ENCODE measurements around the gene RRP12.

The RRP12 gene, protein sequence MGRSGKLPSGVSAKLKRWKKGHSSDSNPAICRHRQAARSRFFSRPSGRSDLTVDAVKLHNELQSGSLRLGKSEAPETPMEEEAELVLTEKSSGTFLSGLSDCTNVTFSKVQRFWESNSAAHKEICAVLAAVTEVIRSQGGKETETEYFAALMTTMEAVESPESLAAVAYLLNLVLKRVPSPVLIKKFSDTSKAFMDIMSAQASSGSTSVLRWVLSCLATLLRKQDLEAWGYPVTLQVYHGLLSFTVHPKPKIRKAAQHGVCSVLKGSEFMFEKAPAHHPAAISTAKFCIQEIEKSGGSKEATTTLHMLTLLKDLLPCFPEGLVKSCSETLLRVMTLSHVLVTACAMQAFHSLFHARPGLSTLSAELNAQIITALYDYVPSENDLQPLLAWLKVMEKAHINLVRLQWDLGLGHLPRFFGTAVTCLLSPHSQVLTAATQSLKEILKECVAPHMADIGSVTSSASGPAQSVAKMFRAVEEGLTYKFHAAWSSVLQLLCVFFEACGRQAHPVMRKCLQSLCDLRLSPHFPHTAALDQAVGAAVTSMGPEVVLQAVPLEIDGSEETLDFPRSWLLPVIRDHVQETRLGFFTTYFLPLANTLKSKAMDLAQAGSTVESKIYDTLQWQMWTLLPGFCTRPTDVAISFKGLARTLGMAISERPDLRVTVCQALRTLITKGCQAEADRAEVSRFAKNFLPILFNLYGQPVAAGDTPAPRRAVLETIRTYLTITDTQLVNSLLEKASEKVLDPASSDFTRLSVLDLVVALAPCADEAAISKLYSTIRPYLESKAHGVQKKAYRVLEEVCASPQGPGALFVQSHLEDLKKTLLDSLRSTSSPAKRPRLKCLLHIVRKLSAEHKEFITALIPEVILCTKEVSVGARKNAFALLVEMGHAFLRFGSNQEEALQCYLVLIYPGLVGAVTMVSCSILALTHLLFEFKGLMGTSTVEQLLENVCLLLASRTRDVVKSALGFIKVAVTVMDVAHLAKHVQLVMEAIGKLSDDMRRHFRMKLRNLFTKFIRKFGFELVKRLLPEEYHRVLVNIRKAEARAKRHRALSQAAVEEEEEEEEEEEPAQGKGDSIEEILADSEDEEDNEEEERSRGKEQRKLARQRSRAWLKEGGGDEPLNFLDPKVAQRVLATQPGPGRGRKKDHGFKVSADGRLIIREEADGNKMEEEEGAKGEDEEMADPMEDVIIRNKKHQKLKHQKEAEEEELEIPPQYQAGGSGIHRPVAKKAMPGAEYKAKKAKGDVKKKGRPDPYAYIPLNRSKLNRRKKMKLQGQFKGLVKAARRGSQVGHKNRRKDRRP (N-terminal part only)

DNA sequence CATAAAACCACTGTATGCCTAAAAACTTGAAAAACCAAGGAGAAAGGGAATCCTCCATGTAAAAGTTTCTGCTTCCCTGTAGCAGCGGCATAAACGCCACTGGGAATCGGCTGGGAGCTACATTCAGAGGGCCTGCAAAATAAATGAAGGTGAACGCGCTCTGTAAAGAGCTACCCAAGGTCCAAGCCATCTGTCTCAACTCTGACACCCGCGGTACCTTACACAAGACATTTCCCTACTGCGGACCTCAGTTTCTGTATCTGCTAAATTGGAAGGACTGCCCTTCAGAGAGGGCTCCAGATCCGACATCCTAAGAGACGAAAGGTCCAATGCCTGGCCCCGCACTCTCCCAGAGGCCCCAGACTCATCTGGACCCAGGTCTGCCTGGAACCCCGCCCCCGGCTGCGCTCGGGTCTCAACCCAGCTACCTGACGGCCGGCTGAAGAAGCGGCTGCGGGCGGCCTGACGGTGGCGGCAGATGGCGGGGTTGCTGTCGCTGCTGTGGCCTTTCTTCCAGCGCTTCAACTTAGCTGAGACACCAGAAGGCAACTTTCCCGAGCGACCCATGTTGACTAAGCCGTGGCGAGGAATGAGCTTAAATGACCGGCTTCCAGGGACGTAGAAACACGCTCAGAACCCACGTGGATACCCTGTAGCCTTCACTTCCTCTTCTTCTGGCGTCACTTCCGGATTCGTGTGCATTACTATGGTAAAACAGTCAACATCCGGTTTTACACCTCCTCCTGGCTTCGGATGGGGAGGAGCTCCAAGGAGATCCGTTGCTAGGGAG lies at the start of gene RRP12:
RRP12 (minus strand) TSS at position 676 of the 790 bp plus-strand sequence; CDS start at position 567, 109 bp downstream.
- H3K4me1 Mint-ChIP-seq (ENCODE audit: low read depth): peaks cover 17% of the 10 kb centered on the region
- H3K27me3 Mint-ChIP-seq: no peaks in the 10 kb centered on the region
- DNase-seq: peak; percentile 80
- peak within 1 kb of the TSS; percentile 98 for H3K27ac Mint-ChIP-seq
- H3K36me3 Mint-ChIP-seq (ENCODE audit: low read depth): peaks cover 31% of the 10 kb centered on the region
- H3K4me3 Mint-ChIP-seq: peak within 1 kb of the TSS; percentile 98
- H3K9me3 Mint-ChIP-seq: no peaks in the 10 kb centered on the region

DNA sequence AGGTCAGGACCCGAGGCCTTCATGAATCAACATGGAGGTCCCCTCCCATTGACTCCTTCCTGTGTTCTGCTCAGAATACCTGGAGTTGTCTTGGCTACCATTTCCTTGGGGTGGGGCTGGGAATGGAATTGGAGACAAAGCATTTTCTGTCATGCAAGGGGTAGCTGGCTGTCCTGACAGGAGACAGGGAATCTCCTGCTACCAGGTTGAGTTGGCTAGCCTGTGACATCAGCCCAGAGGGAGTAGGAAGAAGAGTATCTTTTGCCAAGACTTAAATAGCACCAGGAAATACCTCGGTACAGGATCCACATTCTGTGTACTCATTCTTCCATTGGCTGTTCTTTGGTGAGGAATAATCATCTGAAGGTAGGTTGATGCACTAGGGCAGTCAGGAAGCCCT lies 49.7 kb upstream of the RRP12 start:
- no peaks in the 10 kb centered on the region for H3K27me3 Mint-ChIP-seq
- no peak for DNase-seq
- H3K4me1 Mint-ChIP-seq (ENCODE audit: low read depth): peaks cover 68% of the 10 kb centered on the region
- peaks cover 76% of the 10 kb centered on the region for H3K36me3 Mint-ChIP-seq (ENCODE audit: low read depth)
- H3K9me3 Mint-ChIP-seq: no peaks in the 10 kb centered on the region
- H3K4me3 Mint-ChIP-seq: no peak overlapping the region
- peak overlapping the region; percentile 74 for H3K27ac Mint-ChIP-seq

DNA sequence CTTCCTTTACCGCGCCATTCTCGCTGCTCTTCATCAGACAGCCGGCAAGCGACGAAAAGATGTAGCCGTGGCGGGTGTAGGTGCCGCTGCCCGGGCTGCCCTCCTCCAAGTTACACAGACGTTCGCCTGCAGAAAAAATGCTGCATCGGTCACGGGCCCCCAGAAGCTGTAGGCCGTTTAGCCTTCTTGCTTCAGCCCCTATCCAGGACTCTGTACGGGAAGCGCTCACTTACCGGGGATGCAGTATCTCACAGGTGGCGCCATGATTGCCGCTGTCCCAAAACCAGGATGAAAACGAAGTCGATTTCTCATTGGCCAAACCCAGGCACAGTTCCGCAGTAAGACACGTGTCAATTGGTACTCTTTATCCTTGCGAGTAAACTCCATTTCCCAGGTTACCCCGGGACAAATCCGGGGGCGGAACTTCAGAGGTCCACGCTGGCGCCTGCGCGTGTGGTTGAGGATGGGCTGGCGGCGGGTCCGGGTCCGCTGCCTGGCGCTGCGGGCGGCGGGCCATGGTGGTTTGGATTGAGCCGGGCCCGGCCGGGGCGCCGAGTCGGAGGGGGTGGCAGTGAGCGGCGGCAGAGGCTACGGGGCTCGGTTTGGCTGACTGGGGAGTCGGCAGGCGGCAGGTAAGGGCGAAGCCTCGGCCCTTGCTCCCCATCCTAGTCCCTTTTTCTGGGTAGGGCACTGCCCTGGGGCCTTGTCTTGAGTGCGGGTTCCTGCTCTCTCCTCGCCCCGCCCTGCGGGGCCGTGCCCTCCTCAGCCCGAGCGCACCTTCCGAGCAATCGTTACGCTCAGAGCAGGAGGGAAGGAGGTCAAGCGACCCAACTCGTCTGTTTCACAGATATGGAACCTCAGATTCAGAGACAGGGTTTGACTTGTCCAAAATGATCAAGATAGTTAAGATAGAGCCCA lies 44.8 kb upstream of the RRP12 start, which contains the start of the genes EXOSC1 and ZDHHC16:
EXOSC1 (minus strand) TSS at position 285 of the 918 bp plus-strand sequence; CDS start at position 264, 21 bp downstream.
ZDHHC16 (plus strand) TSS at position 454 of the 918 bp plus-strand sequence. CDS start 5,501 bp downstream, outside the sequence.
- H3K9me3 Mint-ChIP-seq: no peaks in the 10 kb centered on the region
- H3K4me3 Mint-ChIP-seq: peak within 1 kb of the TSS; percentile 99
- no peaks in the 10 kb centered on the region for H3K27me3 Mint-ChIP-seq
- peak within 1 kb of the TSS; percentile 89 for H3K27ac Mint-ChIP-seq
- H3K4me1 Mint-ChIP-seq (ENCODE audit: low read depth): peaks cover 59% of the 10 kb centered on the region
- peaks cover 68% of the 10 kb centered on the region for H3K36me3 Mint-ChIP-seq (ENCODE audit: low read depth)
- peak; percentile 91 for DNase-seq

DNA sequence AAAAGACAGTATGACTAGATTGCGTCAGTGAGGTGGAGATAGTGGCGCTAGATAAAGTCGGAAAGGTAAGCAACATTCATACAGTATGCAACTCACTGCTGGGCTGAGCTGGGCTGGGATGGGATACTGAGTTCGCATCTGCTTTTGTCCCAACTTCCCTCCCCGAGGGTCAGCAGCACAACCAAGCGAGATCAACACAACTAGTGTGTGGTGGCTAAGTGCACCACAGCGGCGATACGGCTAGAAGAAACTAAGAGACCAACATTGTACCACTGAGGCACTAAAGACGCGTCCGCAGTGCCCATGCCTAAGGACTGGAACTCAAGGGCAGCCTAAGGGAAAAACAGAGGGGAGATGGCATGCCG lies 44.2 kb upstream of the RRP12 start:
- Mint-ChIP-seq H3K27ac (peak overlapping the region; percentile 89), H3K36me3 (ENCODE audit: low read depth) (peaks cover 68% of the 10 kb centered on the region), H3K4me1 (ENCODE audit: low read depth) (peaks cover 53% of the 10 kb centered on the region)

DNA sequence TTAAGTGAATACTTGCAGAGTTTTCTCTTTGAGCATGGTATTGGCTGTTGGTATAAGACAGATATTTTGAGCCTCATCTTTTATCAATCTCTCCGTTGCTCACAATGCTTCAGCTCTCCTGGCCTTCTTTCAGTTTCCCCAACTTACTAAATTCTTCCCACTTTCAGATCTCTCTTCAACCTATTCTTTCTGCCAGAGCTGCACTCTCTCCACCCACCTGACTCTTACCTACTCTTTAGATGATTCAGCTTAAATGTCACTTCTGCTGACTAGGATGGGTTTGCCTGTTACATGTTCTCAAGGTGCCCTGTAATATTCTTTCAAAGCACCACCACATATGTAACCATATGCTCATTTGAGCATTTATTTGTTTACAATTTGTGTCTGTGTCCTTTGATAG lies 43.1 kb upstream of the RRP12 start:
- Mint-ChIP-seq H3K27ac (peak overlapping the region; percentile 89), H3K9me3 (no peaks in the 10 kb centered on the region), H3K4me1 (ENCODE audit: low read depth) (peaks cover 53% of the 10 kb centered on the region), H3K36me3 (ENCODE audit: low read depth) (peaks cover 75% of the 10 kb centered on the region), H3K27me3 (no peaks in the 10 kb centered on the region), H3K4me3 (peak overlapping the region; percentile 99)
- no peak for DNase-seq

More for the DNA sequence above, 44.2 kb upstream of the RRP12 start:
- H3K4me3 Mint-ChIP-seq: peak overlapping the region; percentile 99
- no peaks in the 10 kb centered on the region for H3K27me3 Mint-ChIP-seq
- H3K9me3 Mint-ChIP-seq: no peaks in the 10 kb centered on the region
- no peak for DNase-seq

DNA sequence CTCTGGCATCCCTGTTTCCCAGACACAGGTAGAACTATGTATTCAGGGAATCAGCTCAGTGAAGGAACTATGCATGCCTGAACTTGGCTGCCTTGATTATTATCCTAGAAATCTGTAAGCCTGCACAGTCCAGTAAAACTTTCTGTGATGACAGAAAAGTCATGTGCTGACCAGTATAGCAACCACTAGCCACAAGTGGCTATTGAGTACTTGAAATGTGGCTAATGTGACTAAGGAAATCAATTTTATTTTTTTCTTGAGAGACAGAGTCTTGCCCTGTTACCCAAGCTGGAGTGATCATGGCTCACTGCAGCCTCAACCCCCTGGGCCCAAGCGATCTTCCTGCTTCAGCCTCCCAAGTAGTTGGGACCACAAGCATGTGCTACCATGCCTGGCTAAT lies 41.1 kb upstream of the RRP12 start:
- H3K27me3 Mint-ChIP-seq: no peaks in the 10 kb centered on the region
- peaks cover 85% of the 10 kb centered on the region for H3K36me3 Mint-ChIP-seq (ENCODE audit: low read depth)
- H3K4me3 Mint-ChIP-seq: no peak overlapping the region

DNA sequence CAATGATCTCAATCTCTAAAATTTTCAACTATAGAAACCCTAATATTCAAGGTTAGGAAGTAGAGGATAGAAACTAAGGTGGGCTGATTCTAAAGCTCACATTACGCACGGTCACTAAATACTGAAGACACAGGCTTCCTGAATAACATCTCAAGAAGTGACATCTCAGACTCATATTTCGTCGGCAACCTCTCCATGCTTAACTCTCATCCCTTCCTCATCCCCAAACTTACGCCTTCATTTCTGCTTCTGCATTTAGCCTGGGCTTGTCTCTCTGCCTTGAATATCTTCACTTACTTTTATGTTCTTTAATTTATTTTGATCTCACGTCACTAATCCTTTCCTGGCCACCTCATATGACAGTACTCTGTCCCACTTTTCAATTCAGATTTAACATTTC lies 34.1 kb upstream of the RRP12 start:
- Mint-ChIP-seq H3K4me3 (no peak overlapping the region), H3K4me1 (ENCODE audit: low read depth) (peaks cover 22% of the 10 kb centered on the region), H3K9me3 (no peaks in the 10 kb centered on the region), H3K27me3 (no peaks in the 10 kb centered on the region), H3K36me3 (ENCODE audit: low read depth) (peaks cover 93% of the 10 kb centered on the region), H3K27ac (peak overlapping the region; percentile 80)
- no peak for DNase-seq

More for the DNA sequence above, 41.1 kb upstream of the RRP12 start:
- H3K27ac Mint-ChIP-seq: peak overlapping the region; percentile 56
- peaks cover 36% of the 10 kb centered on the region for H3K4me1 Mint-ChIP-seq (ENCODE audit: low read depth)
- no peaks in the 10 kb centered on the region for H3K9me3 Mint-ChIP-seq
- DNase-seq: no peak

DNA sequence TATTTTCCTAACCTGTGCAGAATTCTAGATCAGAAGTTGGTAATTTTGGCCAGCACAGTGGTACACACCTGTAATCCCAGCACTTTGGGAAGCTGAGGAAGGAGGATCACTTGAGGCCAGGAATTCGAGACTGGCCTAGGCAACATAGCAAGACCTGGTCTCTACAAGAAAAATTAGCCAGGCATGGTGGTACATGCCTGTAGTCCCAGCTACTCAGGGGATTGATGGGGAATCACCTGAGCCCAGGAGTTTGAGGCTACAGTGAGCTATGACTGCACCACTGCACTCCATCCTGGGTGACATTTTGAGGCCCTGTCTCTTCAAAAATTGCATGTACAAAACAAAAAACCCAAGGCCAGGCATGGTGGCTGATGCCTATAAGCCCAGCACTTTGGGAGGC lies 33.4 kb upstream of the RRP12 start:
- no peak for DNase-seq
- Mint-ChIP-seq H3K4me1 (ENCODE audit: low read depth) (peaks cover 24% of the 10 kb centered on the region), H3K36me3 (ENCODE audit: low read depth) (peaks cover 94% of the 10 kb centered on the region), H3K4me3 (no peak overlapping the region), H3K9me3 (no peaks in the 10 kb centered on the region), H3K27ac (peak overlapping the region; percentile 80), H3K27me3 (no peaks in the 10 kb centered on the region)

DNA sequence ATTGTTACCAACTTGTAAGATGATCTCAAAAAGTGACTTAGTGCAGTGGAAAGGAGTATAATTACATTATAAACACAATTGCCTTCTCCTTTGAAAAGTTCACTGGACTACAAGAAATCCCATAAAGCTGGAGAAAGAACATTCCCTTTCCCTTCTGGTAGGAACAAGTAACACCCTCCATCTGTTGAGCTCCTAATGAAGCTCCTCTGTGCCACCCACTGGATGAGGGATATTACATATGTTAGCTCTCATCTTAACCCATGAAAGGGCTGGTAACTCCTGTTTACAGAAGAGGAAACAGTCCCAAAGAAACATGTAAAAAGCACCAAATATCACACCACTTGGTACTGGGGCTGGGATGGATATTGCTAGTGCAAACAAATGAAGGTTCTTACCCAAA lies 32.9 kb upstream of the RRP12 start:
- H3K9me3 Mint-ChIP-seq: no peaks in the 10 kb centered on the region
- peaks cover 28% of the 10 kb centered on the region for H3K4me1 Mint-ChIP-seq (ENCODE audit: low read depth)
- H3K36me3 Mint-ChIP-seq (ENCODE audit: low read depth): peaks cover 94% of the 10 kb centered on the region
- no peaks in the 10 kb centered on the region for H3K27me3 Mint-ChIP-seq
- no peak for DNase-seq
- H3K4me3 Mint-ChIP-seq: no peak overlapping the region
- peak overlapping the region; percentile 80 for H3K27ac Mint-ChIP-seq

DNA sequence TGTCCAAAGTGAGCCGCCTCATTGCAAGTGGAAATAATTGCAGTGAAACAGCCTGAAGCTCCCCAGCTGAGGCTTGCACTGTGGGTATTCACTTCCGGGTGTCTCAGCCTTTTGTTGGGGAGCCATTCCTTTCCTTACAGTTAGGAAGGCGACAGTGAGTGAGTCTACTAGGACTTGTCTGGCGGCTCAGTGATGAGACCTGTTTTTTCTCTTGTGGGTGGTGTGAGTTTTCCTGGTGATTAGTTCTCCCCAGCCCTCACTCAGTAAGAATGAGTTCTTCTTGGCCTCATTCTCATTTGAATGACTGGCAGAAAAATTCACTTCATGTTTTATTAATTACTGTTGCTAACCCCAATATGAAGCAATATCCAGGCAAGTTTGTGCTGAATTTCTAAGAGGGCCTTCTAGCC lies 27.4 kb upstream of the RRP12 start:
- DNase-seq: peak; percentile 54
- Mint-ChIP-seq H3K9me3 (no peaks in the 10 kb centered on the region), H3K27me3 (no peaks in the 10 kb centered on the region), H3K36me3 (ENCODE audit: low read depth) (peaks cover 80% of the 10 kb centered on the region), H3K4me1 (ENCODE audit: low read depth) (peaks cover 50% of the 10 kb centered on the region), H3K27ac (peak overlapping the region; percentile 99), H3K4me3 (peak overlapping the region; percentile 96)

DNA sequence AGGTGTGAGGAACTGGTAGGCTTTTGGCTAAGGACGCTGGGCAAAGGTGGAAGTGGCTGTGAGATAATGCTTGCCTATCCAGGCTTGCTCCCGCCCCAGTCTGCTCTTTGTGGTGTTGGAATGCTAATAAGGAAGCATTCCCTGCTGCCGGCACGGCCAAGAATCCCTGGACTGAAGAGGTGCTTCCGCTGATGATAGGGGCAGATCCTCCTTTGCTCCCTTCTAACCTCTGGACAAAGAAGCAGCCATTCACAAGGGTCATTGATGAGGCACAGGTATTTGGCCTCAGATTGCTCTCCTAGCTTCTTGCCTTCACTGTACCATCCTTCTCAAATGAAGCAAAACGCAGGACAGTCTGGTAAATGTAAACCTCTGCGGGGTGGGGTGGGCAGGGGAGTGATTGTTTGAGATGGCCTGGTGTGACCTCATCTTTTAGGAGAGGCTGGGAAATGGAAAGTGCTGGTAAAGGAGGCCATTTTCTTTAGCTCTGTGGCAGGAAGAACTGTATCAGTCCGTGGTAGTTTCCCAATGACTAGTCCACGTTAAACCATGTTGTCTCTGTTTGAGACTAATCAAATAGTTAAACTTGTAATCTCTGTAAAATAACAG lies 26.5 kb upstream of the RRP12 start:
- H3K27ac Mint-ChIP-seq: peak overlapping the region; percentile 99
- H3K9me3 Mint-ChIP-seq: no peaks in the 10 kb centered on the region
- peaks cover 58% of the 10 kb centered on the region for H3K4me1 Mint-ChIP-seq (ENCODE audit: low read depth)
- H3K27me3 Mint-ChIP-seq: no peaks in the 10 kb centered on the region
- peaks cover 75% of the 10 kb centered on the region for H3K36me3 Mint-ChIP-seq (ENCODE audit: low read depth)
- H3K4me3 Mint-ChIP-seq: peak overlapping the region; percentile 96
- peak; percentile 55 for DNase-seq

DNA sequence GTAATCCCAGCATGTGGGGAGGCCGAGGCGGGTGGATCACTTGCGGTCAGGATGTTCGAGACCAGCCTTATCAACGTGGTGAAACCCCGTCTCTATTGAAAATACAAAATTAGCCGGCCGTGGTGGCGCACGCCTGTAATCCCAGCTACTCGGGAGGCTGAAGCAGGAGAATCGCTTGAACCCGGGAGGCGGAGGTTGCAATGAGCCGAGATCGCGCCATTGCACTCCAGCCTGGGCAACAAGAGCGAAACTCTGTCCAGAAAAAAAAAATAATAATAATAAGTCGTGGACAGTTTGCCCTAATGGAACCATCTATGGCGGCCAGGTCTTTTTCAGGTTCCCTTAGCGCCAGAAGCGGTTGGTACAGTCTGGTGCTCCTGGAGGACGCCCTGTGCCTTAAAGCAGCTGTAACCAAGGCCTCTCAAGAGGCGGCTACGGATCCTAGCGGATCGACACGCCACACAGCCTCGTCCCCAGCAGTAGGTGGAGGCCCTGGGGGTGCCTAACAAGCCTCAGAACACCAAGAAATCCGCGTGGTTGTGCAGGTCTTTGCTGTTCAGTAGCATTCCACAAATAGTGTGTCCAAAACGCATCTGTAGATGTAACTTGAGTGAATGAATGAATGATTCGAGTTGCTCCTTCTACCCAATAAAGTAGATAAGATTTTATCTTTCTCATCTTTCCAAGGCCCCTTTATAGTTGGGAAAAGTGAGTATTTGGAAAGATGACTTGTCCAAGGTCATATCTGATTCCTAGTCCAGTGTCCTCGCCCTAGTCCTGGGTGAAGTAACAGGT lies 25.8 kb upstream of the RRP12 start:
- peak overlapping the region; percentile 99 for H3K27ac Mint-ChIP-seq
- DNase-seq: peak; percentile 58
- H3K4me1 Mint-ChIP-seq (ENCODE audit: low read depth): peaks cover 58% of the 10 kb centered on the region
- H3K9me3 Mint-ChIP-seq: no peaks in the 10 kb centered on the region
- peaks cover 70% of the 10 kb centered on the region for H3K36me3 Mint-ChIP-seq (ENCODE audit: low read depth)
- H3K4me3 Mint-ChIP-seq: peak overlapping the region; percentile 96
- H3K27me3 Mint-ChIP-seq: no peaks in the 10 kb centered on the region
